NT2/D1 (cell line): ENCODE results near the gene KPNA1.
"Not testable (repeated sequence)": the region's sequence is repeated elsewhere in the genome, so short reads cannot be mapped to it uniquely, and the experiment has no call there.

ENCODE experiments used
- YY1 ChIP-seq: IDR thresholded peaks from 2 replicates; pipeline ENCODE4 v1.6.1; 2011; ENCODE audit not compliant: insufficient read length, insufficient read depth
- ZNF274 ChIP-seq: IDR thresholded peaks from 2 replicates; pipeline ENCODE4 v1.6.1; 2011; ENCODE audit warnings: mild to moderate bottlenecking, low read depth, low read length

GRCh38 chr3:122443762-122444490 is 70.8 kb downstream of the KPNA1 start:
- not testable (repeated sequence) for TF ChIP-seq ZNF274, YY1
